ENCODE results near the gene APOBEC3C.
"Not testable (repeated sequence)": the region's sequence is repeated elsewhere in the genome, so short reads cannot be mapped to it uniquely, and the experiment has no call there.

GRCh38 chr22:39049486-39049885, 35.4 kb downstream of the APOBEC3C start:
- not testable (repeated sequence) for TF ChIP-seq POLR2A (IDR thresholded peaks at IDR 0.05; ENCODE audit: low read length); GATA1 (IDR thresholded peaks at IDR 0.05; ENCODE audit: low read depth, low read length)

Measured in erythroblast (primary cell).